ENCODE data around the gene SPA17.

The SPA17 gene

GRCh38 chr11:124676386-124676785 is 2.7 kb downstream of the SPA17 start:
- no peak for TF ChIP-seq ZNF274 (IDR thresholded peaks at IDR 0.05; ENCODE audit: low read depth, low read length)
- no peak overlapping the region for H3K4me3 ChIP-seq (ENCODE audit: low read length)

GRCh38 chr11:124678416-124678815 is 4.7 kb downstream of the SPA17 start:
- TF ChIP-seq ZNF274 (IDR thresholded peaks at IDR 0.05; ENCODE audit: low read depth, low read length) = no peak
- H3K4me3 ChIP-seq (ENCODE audit: low read length) = no peak overlapping the region

GRCh38 chr11:124681421-124681820 is 7.7 kb downstream of the SPA17 start:
- H3K4me3 ChIP-seq (ENCODE audit: low read length) = no peak overlapping the region
- TF ChIP-seq ZNF274 (IDR thresholded peaks at IDR 0.05; ENCODE audit: low read depth, low read length) = no peak

- TF ChIP-seq ZNF274 (IDR thresholded peaks at IDR 0.05; ENCODE audit: low read depth, low read length) = no peak
- no peak overlapping the region for H3K4me3 ChIP-seq (ENCODE audit: low read length)
Observed at GRCh38 chr11:124682443-124682842, 8.7 kb downstream of the SPA17 start.

DNA sequence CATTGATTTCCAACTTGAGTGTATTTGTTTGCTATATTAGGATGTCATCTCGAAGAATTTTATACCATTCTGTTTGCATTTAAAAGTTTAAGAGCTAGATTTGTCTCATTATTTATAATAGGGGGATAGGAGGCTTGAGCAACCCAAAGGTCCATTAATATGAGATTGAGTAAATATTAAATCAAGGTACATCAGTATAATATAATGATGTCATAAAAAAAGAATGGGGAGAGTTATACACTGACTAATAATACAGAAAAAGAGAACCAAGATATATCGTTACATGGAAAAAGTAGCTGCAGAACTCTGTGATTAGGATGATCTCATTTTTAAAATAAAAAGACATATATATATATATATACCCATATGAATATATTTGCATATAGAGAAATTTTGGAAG is 19.4 kb downstream of the SPA17 start:
- H3K4me3 ChIP-seq (ENCODE audit: low read length) = no peak overlapping the region
- TF ChIP-seq ZNF274 (IDR thresholded peaks at IDR 0.05; ENCODE audit: low read depth, low read length) = no peak

DNA sequence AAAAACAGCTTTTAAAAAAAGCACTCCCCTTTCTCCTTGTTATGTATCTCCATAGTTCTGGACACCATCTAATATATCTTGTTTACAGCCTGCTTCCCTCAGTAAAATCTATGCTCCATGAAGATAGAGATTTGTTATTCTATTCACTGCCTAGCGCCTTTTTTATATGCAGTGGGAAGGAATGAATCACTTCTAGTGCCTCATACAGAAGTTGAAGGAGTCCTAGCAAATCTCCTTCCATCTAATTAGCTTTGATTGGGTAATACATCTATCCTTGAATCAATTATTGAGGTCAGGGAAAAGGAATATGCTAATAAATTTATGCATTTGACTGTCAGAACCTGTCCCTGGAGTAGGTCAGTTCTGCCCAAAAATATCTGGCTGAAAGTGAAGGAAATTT is 25.8 kb downstream of the SPA17 start:
- H3K4me3 ChIP-seq (ENCODE audit: low read length) = no peak overlapping the region
- TF ChIP-seq ZNF274 (IDR thresholded peaks at IDR 0.05; ENCODE audit: low read depth, low read length) = no peak

GRCh38 chr11:124700028-124700427 is 26.3 kb downstream of the SPA17 start:
- TF ChIP-seq ZNF274 (IDR thresholded peaks at IDR 0.05; ENCODE audit: low read depth, low read length) = no peak
- no peak overlapping the region for H3K4me3 ChIP-seq (ENCODE audit: low read length)

GRCh38 chr11:124707829-124708228 is 34.1 kb downstream of the SPA17 start:
- TF ChIP-seq ZNF274 (IDR thresholded peaks at IDR 0.05; ENCODE audit: low read depth, low read length) = no peak
- H3K4me3 ChIP-seq (ENCODE audit: low read length) = no peak overlapping the region

DNA sequence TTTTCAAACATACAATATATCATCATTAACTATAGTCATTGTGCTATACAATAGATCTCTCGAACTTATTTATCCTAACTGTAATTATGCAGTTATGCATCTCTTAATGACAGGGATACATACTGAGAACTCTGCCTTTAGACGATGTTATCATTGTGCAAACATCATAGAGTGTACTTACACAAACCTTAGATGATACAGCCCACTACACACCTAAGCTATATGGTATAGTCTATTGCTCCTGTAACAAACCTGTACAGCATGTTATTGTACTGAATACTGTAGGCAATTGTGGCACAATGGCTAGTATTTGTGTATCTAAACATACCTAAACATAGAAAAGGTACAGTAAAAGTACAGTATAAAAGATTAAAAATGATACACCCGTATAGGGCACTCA is 38.7 kb downstream of the SPA17 start:
- no peak overlapping the region for H3K4me3 ChIP-seq (ENCODE audit: low read length)
- no peak for TF ChIP-seq ZNF274 (IDR thresholded peaks at IDR 0.05; ENCODE audit: low read depth, low read length)

GRCh38 chr11:124716591-124716990 is 42.9 kb downstream of the SPA17 start:
- H3K4me3 ChIP-seq (ENCODE audit: low read length) = no peak overlapping the region
- no peak for TF ChIP-seq ZNF274 (IDR thresholded peaks at IDR 0.05; ENCODE audit: low read depth, low read length)

DNA sequence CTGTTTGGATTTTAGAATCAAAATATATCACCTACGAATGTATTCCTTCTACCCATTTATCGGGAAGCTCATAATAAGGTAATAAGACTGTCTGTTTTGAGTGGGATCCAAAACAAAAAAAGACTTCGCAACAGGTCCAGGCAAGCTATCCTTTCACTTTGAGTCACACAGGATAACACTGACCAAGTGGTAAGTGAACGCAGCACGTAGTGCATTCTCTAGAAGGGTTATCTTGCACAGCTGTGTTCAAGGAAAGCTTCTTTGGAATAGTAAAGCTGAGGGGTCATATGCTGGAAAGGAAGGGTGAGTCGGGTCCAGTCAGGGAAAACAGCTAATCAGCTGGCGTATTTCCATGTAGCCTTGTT is 43.7 kb downstream of the SPA17 start:
- peak overlapping the region; percentile 29; the same call in 1 of the 2 replicates for H3K4me3 ChIP-seq (ENCODE audit: low read length)
- no peak for TF ChIP-seq ZNF274 (IDR thresholded peaks at IDR 0.05; ENCODE audit: low read depth, low read length)

DNA sequence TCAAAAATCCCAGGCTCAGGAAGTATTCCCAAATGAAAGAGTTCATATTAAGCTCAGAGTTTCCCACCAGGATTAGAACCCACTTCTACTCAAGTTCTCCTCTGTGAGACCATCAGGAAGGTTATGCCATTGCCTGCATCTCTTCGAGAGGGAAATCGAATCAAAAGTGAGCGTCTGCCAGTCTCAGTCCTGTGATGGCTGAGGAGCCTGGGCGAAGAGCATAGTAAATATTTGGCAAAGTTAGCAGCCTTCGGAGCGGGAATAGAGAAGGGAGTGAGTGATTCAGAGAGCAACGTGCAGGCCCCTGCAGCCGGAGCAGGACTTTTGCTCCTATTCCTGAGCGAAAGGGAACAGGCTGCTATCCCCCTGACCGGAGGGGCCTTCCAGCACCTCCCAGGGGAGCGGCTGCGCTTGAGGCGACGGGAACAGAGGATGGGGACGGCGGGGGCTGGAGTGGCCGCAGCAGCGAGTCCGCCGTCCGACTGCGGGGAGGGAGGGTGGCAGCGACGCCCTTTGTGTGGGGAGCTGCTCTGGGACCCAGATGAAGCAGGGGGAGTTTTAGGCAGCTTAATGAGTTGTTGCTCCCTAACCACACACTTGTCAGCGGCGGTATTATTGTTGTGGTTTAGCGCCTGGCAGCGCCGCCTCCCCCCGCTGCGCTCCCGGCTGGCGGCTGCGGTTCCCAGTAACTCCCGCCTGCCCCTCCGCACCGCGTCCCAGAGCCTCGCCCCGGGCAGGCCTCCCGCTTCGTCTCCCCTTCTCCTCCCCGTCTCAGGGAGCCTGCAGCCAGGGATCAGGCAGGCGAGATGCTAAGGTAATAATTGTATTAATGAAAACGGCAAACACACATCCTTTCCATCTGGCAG is 44.3 kb downstream of the SPA17 start:
- no peak for TF ChIP-seq ZNF274 (IDR thresholded peaks at IDR 0.05; ENCODE audit: low read depth, low read length)
- peak overlapping the region; percentile 29; the same call in 1 of the 2 replicates for H3K4me3 ChIP-seq (ENCODE audit: low read length)

GRCh38 chr11:124718801-124719200 is 45.1 kb downstream of the SPA17 start:
- no peak overlapping the region for H3K4me3 ChIP-seq (ENCODE audit: low read length)
- no peak for TF ChIP-seq ZNF274 (IDR thresholded peaks at IDR 0.05; ENCODE audit: low read depth, low read length)

DNA sequence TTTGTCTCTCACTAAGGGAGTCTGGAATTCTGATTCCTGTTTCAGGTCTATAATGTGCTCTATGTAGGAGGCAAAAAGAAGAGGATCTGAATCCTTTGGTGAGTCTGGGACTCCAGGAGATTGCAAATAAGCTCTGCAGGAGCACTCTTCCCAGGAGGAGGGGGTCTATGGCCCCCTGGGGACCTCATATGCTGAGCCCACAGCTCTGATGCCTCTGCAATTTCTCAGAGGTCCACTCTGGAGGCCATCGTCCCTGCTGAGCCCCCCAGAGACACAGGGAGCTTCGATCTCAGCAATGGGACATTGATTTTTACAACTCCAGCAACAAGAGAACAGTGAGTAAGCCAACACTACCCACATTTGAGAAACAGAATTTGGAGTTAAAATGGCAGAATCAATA is 45.8 kb downstream of the SPA17 start:
- no peak for TF ChIP-seq ZNF274 (IDR thresholded peaks at IDR 0.05; ENCODE audit: low read depth, low read length)

GRCh38 chr11:124722176-124722575 is 48.5 kb downstream of the SPA17 start:
- no peak for TF ChIP-seq ZNF274 (IDR thresholded peaks at IDR 0.05; ENCODE audit: low read depth, low read length)
- H3K4me3 ChIP-seq (ENCODE audit: low read length) = no peak overlapping the region

More for the DNA sequence above, 45.8 kb downstream of the SPA17 start:
- H3K4me3 ChIP-seq (ENCODE audit: low read length) = no peak overlapping the region

Data from GM08714 (cell line).